T-helper 2 cell treated with Interferon-gamma antibody and Interleukin-4, amounts not matched to agents 5 μg/mL and 100 μg/mL, for 36 hours (primary cell): ENCODE data around the gene ATP11A.

Experiments used
- DNase-seq: peaks from one replicate; pipeline ENCODE4 v3.0.0; 2021; ENCODE audit warnings: low spot score
- H3K27ac Mint-ChIP-seq: one replicate; pipeline ENCODE4 v1.8.0; 2021; ENCODE audit warnings: mild to moderate bottlenecking, mixed read lengths
- H3K27me3 Mint-ChIP-seq: one replicate; pipeline ENCODE4 v1.8.0; 2021; ENCODE audit warnings: low read depth, mixed read lengths
- H3K36me3 Mint-ChIP-seq: one replicate; pipeline ENCODE4 v1.8.0; 2021; ENCODE audit warnings: low read depth, mixed read lengths
- H3K4me1 Mint-ChIP-seq: one replicate; pipeline ENCODE4 v1.8.0; 2021; ENCODE audit warnings: low read depth, mixed read lengths
- H3K4me3 Mint-ChIP-seq: one replicate; pipeline ENCODE4 v1.8.0; 2022; ENCODE audit warnings: mild to moderate bottlenecking, moderate library complexity, mixed read lengths
- H3K9me3 Mint-ChIP-seq: one replicate; pipeline ENCODE4 v1.8.0; 2021; ENCODE audit warnings: mixed read lengths

ATP11A gene

GRCh38 chr13:112828756-112829155 lies 138.9 kb downstream of the ATP11A start:
- no peaks in the 10 kb centered on the region for H3K9me3 Mint-ChIP-seq
- peaks cover 18% of the 10 kb centered on the region for H3K36me3 Mint-ChIP-seq
- H3K27me3 Mint-ChIP-seq = no peaks in the 10 kb centered on the region
- H3K4me3 Mint-ChIP-seq = no peak overlapping the region
- H3K27ac Mint-ChIP-seq = no peak overlapping the region
- DNase-seq = no peak
- H3K4me1 Mint-ChIP-seq = no peaks in the 10 kb centered on the region

GRCh38 chr13:112831196-112831595 lies 141.4 kb downstream of the ATP11A start:
- no peak for DNase-seq
- peaks cover 28% of the 10 kb centered on the region for H3K36me3 Mint-ChIP-seq
- no peaks in the 10 kb centered on the region for H3K27me3 Mint-ChIP-seq
- no peak overlapping the region for H3K27ac Mint-ChIP-seq
- H3K9me3 Mint-ChIP-seq = no peaks in the 10 kb centered on the region
- H3K4me1 Mint-ChIP-seq = no peaks in the 10 kb centered on the region
- H3K4me3 Mint-ChIP-seq = no peak overlapping the region

- no peak for DNase-seq
- H3K4me1 Mint-ChIP-seq = no peaks in the 10 kb centered on the region
- no peaks in the 10 kb centered on the region for H3K27me3 Mint-ChIP-seq
- no peak overlapping the region for H3K27ac Mint-ChIP-seq
- no peaks in the 10 kb centered on the region for H3K9me3 Mint-ChIP-seq
- peaks cover 29% of the 10 kb centered on the region for H3K36me3 Mint-ChIP-seq
- no peak overlapping the region for H3K4me3 Mint-ChIP-seq
Observed at GRCh38 chr13:112831801-112832200, 142.0 kb downstream of the ATP11A start.

GRCh38 chr13:112832811-112833210 lies 143.0 kb downstream of the ATP11A start:
- DNase-seq = no peak
- Mint-ChIP-seq H3K27ac (no peak overlapping the region), H3K4me3 (no peak overlapping the region), H3K4me1 (no peaks in the 10 kb centered on the region), H3K9me3 (no peaks in the 10 kb centered on the region), H3K27me3 (no peaks in the 10 kb centered on the region), H3K36me3 (peaks cover 28% of the 10 kb centered on the region)

- Mint-ChIP-seq H3K27ac (no peak overlapping the region), H3K36me3 (peaks cover 29% of the 10 kb centered on the region), H3K4me3 (no peak overlapping the region), H3K27me3 (no peaks in the 10 kb centered on the region), H3K4me1 (no peaks in the 10 kb centered on the region), H3K9me3 (no peaks in the 10 kb centered on the region)
- no peak for DNase-seq
Observed at GRCh38 chr13:112833551-112834257, 143.9 kb downstream of the ATP11A start.

- no peaks in the 10 kb centered on the region for H3K4me1 Mint-ChIP-seq
- H3K36me3 Mint-ChIP-seq = peaks cover 29% of the 10 kb centered on the region
- no peak overlapping the region for H3K27ac Mint-ChIP-seq
- H3K9me3 Mint-ChIP-seq = no peaks in the 10 kb centered on the region
- no peak overlapping the region for H3K4me3 Mint-ChIP-seq
- no peak for DNase-seq
- H3K27me3 Mint-ChIP-seq = no peaks in the 10 kb centered on the region
Observed at GRCh38 chr13:112835344-112835743, 145.5 kb downstream of the ATP11A start.

GRCh38 chr13:112835796-112836195 lies 146.0 kb downstream of the ATP11A start:
- no peak overlapping the region for H3K27ac Mint-ChIP-seq
- no peak overlapping the region for H3K4me3 Mint-ChIP-seq
- H3K4me1 Mint-ChIP-seq = no peaks in the 10 kb centered on the region
- peaks cover 29% of the 10 kb centered on the region for H3K36me3 Mint-ChIP-seq
- no peaks in the 10 kb centered on the region for H3K9me3 Mint-ChIP-seq
- DNase-seq = no peak
- H3K27me3 Mint-ChIP-seq = no peaks in the 10 kb centered on the region

- H3K27me3 Mint-ChIP-seq = no peaks in the 10 kb centered on the region
- H3K4me1 Mint-ChIP-seq = no peaks in the 10 kb centered on the region
- H3K4me3 Mint-ChIP-seq = no peak overlapping the region
- H3K27ac Mint-ChIP-seq = no peak overlapping the region
- H3K9me3 Mint-ChIP-seq = no peaks in the 10 kb centered on the region
- no peak for DNase-seq
- H3K36me3 Mint-ChIP-seq = peaks cover 24% of the 10 kb centered on the region
Observed at GRCh38 chr13:112836940-112837339, 147.1 kb downstream of the ATP11A start.

GRCh38 chr13:112837371-112838037 lies 147.7 kb downstream of the ATP11A start:
- Mint-ChIP-seq H3K27ac (no peak overlapping the region), H3K9me3 (no peaks in the 10 kb centered on the region), H3K27me3 (no peaks in the 10 kb centered on the region), H3K4me3 (no peak overlapping the region), H3K4me1 (no peaks in the 10 kb centered on the region), H3K36me3 (peaks cover 20% of the 10 kb centered on the region)
- no peak for DNase-seq

- Mint-ChIP-seq H3K4me3 (no peak overlapping the region), H3K4me1 (no peaks in the 10 kb centered on the region), H3K9me3 (no peaks in the 10 kb centered on the region), H3K27me3 (no peaks in the 10 kb centered on the region), H3K27ac (no peak overlapping the region), H3K36me3 (peaks cover 19% of the 10 kb centered on the region)
- no peak for DNase-seq
Observed at GRCh38 chr13:112838038-112838841, 148.4 kb downstream of the ATP11A start.

- no peaks in the 10 kb centered on the region for H3K4me1 Mint-ChIP-seq
- peaks cover 20% of the 10 kb centered on the region for H3K36me3 Mint-ChIP-seq
- H3K9me3 Mint-ChIP-seq = no peaks in the 10 kb centered on the region
- no peak for DNase-seq
- no peaks in the 10 kb centered on the region for H3K27me3 Mint-ChIP-seq
- H3K27ac Mint-ChIP-seq = no peak overlapping the region
- H3K4me3 Mint-ChIP-seq = no peak overlapping the region
Observed at GRCh38 chr13:112838842-112839117, 148.9 kb downstream of the ATP11A start.

GRCh38 chr13:112839356-112840105 lies 149.7 kb downstream of the ATP11A start:
- Mint-ChIP-seq H3K9me3 (no peaks in the 10 kb centered on the region), H3K36me3 (peaks cover 19% of the 10 kb centered on the region), H3K4me1 (no peaks in the 10 kb centered on the region), H3K4me3 (no peak overlapping the region), H3K27me3 (no peaks in the 10 kb centered on the region), H3K27ac (no peak overlapping the region)
- no peak for DNase-seq

GRCh38 chr13:112840472-112841302 lies 150.8 kb downstream of the ATP11A start:
- Mint-ChIP-seq H3K4me1 (no peaks in the 10 kb centered on the region), H3K9me3 (no peaks in the 10 kb centered on the region), H3K27me3 (no peaks in the 10 kb centered on the region), H3K4me3 (no peak overlapping the region), H3K27ac (no peak overlapping the region), H3K36me3 (peaks cover 17% of the 10 kb centered on the region)
- no peak for DNase-seq
